Measurements from ENCODE around the gene CDK6. TPM values are rescaled to one million over a fixed set of nuclear protein-coding genes. Genes with fewer than 3 reads are reported as not detected.

CDK6 gene
- total and polyA plus RNA-seq, 2 of the 8 experiments (the other 6 are each of a cell fraction or from before 2014, with no cell fraction given) = 5.9 to 18.9 TPM

- no peak for TF ChIP-seq EZH2 (IDR thresholded peaks at IDR 0.05; ENCODE audit: low read depth, low read length, severe bottlenecking)
- no peak for TF ChIP-seq SUZ12 (IDR thresholded peaks at IDR 0.05; ENCODE audit: low read length)
- no peak for TF ChIP-seq SRF (IDR thresholded peaks at IDR 0.05; ENCODE audit: low read depth, low read length)
These were observed 136.3 kb downstream of the CDK6 start (continued) for GRCh38 chr7:92699966-92700514.

All from H1 (cell line).